Endothelial cell of umbilical vein (primary cell): ENCODE measurements around the gene ETS1. TPM values are rescaled to one million over a fixed set of nuclear protein-coding genes. Genes with fewer than 3 reads are reported as not detected.
A peak's percentile ranks its signal among the peaks of the same experiment; 100 is the strongest.

Experiments used
- BruUV-seq: library from RNA; stranded (reverse); fragments of 400-500 nt; replicated peaks from 2 replicates; lab custom pipeline; 2021; lab: Mats Ljungman, UMichigan
- CTCF ChIA-PET: fragments of 300-600, 350-600 bp; sonication (Branson Sonifier 250); formaldehyde crosslinking; loops from one replicate; lab custom pipeline; 2021; ENCODE audit warnings: antibody characterized with exemption, inconsistent platforms; lab: Charles Lee
- POLR2A ChIA-PET: fragments of 300-600, 350-600 bp; sonication (Branson Sonifier 250); formaldehyde crosslinking; loops from one replicate; lab custom pipeline; 2021; ENCODE audit warnings: antibody characterized with exemption, inconsistent platforms; lab: Charles Lee
- DNase-seq: peaks from one replicate; pipeline ENCODE4 v3.0.0-alpha.2; 2011; ENCODE audit warnings: low read depth, low spot score
- FAIRE-seq: peaks from 2 replicates; lab custom pipeline; 2011; peaks lifted over from hg19 to GRCh38; lab: Jason Lieb, UNC
- H2AFZ ChIP-seq: 2 replicates; pipeline ENCODE4 v1.6.0; 2012; ENCODE audit warnings: low read depth, low read length, control low read depth, inconsistent platforms
- H3K27ac ChIP-seq: 2 replicates; pipeline ENCODE4 v1.5.1; 2011; ENCODE audit warnings: low read depth, mild to moderate bottlenecking, control low read depth, low read length, moderate library complexity; ENCODE audit not compliant: insufficient read depth
- H3K27me3 ChIP-seq, 2 experiments: 2 replicates each; pipeline versions ENCODE4 v1.6.0 to v1.6.1; 2011; ENCODE audit warnings: low read length in 2 of 2, mixed read lengths in 1 of 2; ENCODE audit not compliant: control insufficient read depth in 2 of 2, insufficient read depth in 2 of 2
- H3K36me3 ChIP-seq, 2 experiments: 2 replicates in 1 of 2; 3 replicates in 1 of 2; pipeline ENCODE4 v1.5.1; 2011; ENCODE audit warnings: low read length in 2 of 2, mild to moderate bottlenecking in 1 of 2, moderate library complexity in 1 of 2; ENCODE audit not compliant: control insufficient read depth in 2 of 2, insufficient read depth in 2 of 2; ENCODE audit errors: extremely low read depth in 1 of 2
- H3K4me1 ChIP-seq: 3 replicates; pipeline ENCODE4 v1.5.1; 2011; ENCODE audit warnings: mild to moderate bottlenecking, low read length; ENCODE audit not compliant: control insufficient read depth, insufficient read depth; ENCODE audit errors: extremely low read depth
- H3K4me2 ChIP-seq: 2 replicates; pipeline ENCODE4 v1.6.1; 2011; ENCODE audit warnings: low read length, control low read depth, mixed read lengths; ENCODE audit not compliant: insufficient read depth
- H3K4me3 ChIP-seq, 3 experiments: fragments of 200-600 bp in 1 of 3; sonication (generic), shearing (Covaris generic) in 1 of 3; replicated peaks in 1 of 3; 2 replicates each; pipeline ENCODE4 v1.5.1; 2011 to 2016; ENCODE audit warnings: control low read depth in 3 of 3, low read length in 3 of 3, mild to moderate bottlenecking in 2 of 3, inconsistent platforms in 1 of 3, low read depth in 1 of 3, moderate library complexity in 1 of 3; ENCODE audit not compliant: insufficient read depth in 1 of 3
- H3K79me2 ChIP-seq: 2 replicates; pipeline ENCODE4 v1.6.0; 2012; ENCODE audit warnings: low read length, inconsistent platforms; ENCODE audit not compliant: control insufficient read depth, insufficient read depth
- H3K9ac ChIP-seq: replicated peaks from 2 replicates; pipeline ENCODE3; 2011; ENCODE audit warnings: low read length, control low read depth; ENCODE audit not compliant: insufficient read depth; ENCODE audit errors: extremely low read depth
- H3K9me1 ChIP-seq: replicated peaks from 3 replicates; pipeline ENCODE4 v1.6.0; 2011; ENCODE audit warnings: mild to moderate bottlenecking, low read length; ENCODE audit not compliant: control insufficient read depth, insufficient read depth; ENCODE audit errors: extremely low read depth
- H3K9me3 ChIP-seq: replicated peaks from 2 replicates; pipeline ENCODE4 v1.5.1; 2012; ENCODE audit warnings: low read length, inconsistent platforms; ENCODE audit not compliant: control insufficient read depth, insufficient read depth
- H4K20me1 ChIP-seq: replicated peaks from 2 replicates; pipeline ENCODE3; 2011; ENCODE audit warnings: mild to moderate bottlenecking, low read length; ENCODE audit not compliant: control insufficient read depth, insufficient read depth; ENCODE audit errors: extremely low read depth
- EZH2 ChIP-seq: IDR thresholded peaks from 2 replicates; pipeline ENCODE4 v1.6.1; 2012; ENCODE audit warnings: borderline replicate concordance, low read depth, mild to moderate bottlenecking, moderate library complexity, low read length, inconsistent platforms; ENCODE audit not compliant: severe bottlenecking
- FOS ChIP-seq: IDR thresholded peaks from 2 replicates; pipeline ENCODE4 v1.6.1; 2011; ENCODE audit warnings: mild to moderate bottlenecking, low read length, moderate library complexity, borderline replicate concordance; ENCODE audit not compliant: insufficient read depth
- GATA2 ChIP-seq: IDR thresholded peaks from 2 replicates; pipeline ENCODE4 v1.7.0; 2011; ENCODE audit warnings: low read depth, mild to moderate bottlenecking, moderate library complexity, mixed read lengths, low read length; ENCODE audit not compliant: insufficient read length, insufficient read depth
- JUN ChIP-seq: IDR thresholded peaks from 2 replicates; pipeline ENCODE4 v1.6.1; 2011; ENCODE audit warnings: borderline replicate concordance, low read depth; ENCODE audit not compliant: insufficient read length, insufficient read depth
- MYC ChIP-seq: IDR thresholded peaks from one replicate; pipeline ENCODE4 v1.6.1; 2011; ENCODE audit warnings: mild to moderate bottlenecking, low read depth, low read length
- POLR2A ChIP-seq: IDR thresholded peaks from 2 replicates; pipeline ENCODE4 v1.6.1; 2012; ENCODE audit warnings: low read depth, mild to moderate bottlenecking, control low read depth, low read length
- POLR2AphosphoS5 ChIP-seq: IDR thresholded peaks from 2 replicates; pipeline ENCODE4 v1.6.1; 2012; ENCODE audit warnings: low read depth, mild to moderate bottlenecking, control low read depth, low read length, moderate library complexity; ENCODE audit not compliant: insufficient read depth
- dilution Hi-C: fragments of 300-500 bp; cut with MboI; formaldehyde crosslinking; loops from one replicate; pipeline ENCODE4 v1.15.0; 2019; ENCODE audit warnings: low sequenced_read_pairs; ENCODE audit not compliant: extremely low pct_ligation_motif_present
- intact Hi-C: fragments of 100-400 bp; cut with micrococcal nuclease; formaldehyde crosslinking; loops from one replicate; pipeline ENCODE4 v1.10.0; 2022
- polyA plus RNA-seq, 4 experiments: library from polyadenylated mRNA; depleted of rRNA in 3 of 4; stranded (reverse) in 3 of 4; unstranded in 1 of 4; fragments of >200 nt; gene quantifications; 2 replicates each; pipeline versions ENCODE4 v1.2.1 to v1.2.3, GENCODE V29; 2011 to 2012; ENCODE audit warnings: missing spikeins in 1 of 4
- total RNA-seq: library from RNA; stranded (reverse); gene quantifications from 2 replicates; pipeline ENCODE4 v1.2.3, GENCODE V29; 2021
- TF ChIP-seq, protein P1 (sequence below), 2 donors: IDR thresholded peaks; 1 replicate in 1 of 2; 2 replicates in 1 of 2; pipeline ENCODE4 v1.5.1; 2011; ENCODE audit warnings: low read length in 2 of 2, mild to moderate bottlenecking in 2 of 2, moderate library complexity in 2 of 2, control low read depth in 1 of 2, inconsistent platforms in 1 of 2, low read depth in 1 of 2; ENCODE audit not compliant: insufficient read depth in 1 of 2; ENCODE audit errors: extremely low read depth in 1 of 2
- TF ChIP-seq, protein P2 (sequence below): IDR thresholded peaks from 2 replicates; pipeline ENCODE4 v1.6.1; 2011; ENCODE audit not compliant: insufficient read depth, insufficient read length

The ETS1 gene
- total and polyA plus RNA-seq, 2 donors (not counting 3 experiments of a cell fraction or from before 2014, with no cell fraction given) = 34.2 to 115 TPM

DNA sequence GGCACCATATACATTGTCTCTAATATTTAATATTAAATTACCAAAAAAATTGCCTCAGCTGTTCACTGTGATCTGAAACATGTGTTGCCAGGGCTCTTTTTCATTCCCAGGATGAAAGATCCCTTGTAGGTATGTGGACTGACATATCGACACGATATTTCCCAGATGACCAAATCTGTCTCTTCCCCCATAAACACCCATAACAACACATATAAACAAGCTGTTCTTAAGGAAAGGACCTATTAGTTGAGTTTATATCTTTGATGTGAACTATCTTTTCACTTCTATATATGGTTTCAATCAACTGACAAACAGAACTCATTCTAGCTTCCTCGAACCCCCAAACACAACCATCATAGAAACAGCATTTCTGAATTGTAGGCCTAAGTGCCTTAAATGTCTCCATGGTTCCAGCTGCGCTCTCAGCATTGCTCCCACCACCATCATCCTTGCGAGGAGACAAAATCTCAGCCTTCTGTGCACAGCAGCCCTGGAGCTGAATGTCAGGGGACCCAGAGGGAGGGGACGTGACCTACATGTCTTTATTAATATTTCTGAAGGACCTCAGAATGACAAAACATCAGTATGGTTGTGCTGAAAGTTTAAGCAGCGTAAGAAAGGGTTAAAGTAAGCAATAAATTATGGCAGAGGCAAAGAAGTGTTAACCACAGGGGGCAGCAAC is 67.0 kb downstream of the ETS1 start:
- TF ChIP-seq POLR2AphosphoS5 = no peak
- TF ChIP-seq, protein P1, sequence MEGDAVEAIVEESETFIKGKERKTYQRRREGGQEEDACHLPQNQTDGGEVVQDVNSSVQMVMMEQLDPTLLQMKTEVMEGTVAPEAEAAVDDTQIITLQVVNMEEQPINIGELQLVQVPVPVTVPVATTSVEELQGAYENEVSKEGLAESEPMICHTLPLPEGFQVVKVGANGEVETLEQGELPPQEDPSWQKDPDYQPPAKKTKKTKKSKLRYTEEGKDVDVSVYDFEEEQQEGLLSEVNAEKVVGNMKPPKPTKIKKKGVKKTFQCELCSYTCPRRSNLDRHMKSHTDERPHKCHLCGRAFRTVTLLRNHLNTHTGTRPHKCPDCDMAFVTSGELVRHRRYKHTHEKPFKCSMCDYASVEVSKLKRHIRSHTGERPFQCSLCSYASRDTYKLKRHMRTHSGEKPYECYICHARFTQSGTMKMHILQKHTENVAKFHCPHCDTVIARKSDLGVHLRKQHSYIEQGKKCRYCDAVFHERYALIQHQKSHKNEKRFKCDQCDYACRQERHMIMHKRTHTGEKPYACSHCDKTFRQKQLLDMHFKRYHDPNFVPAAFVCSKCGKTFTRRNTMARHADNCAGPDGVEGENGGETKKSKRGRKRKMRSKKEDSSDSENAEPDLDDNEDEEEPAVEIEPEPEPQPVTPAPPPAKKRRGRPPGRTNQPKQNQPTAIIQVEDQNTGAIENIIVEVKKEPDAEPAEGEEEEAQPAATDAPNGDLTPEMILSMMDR (IDR thresholded peaks at IDR 0.05; ENCODE audit: extremely low read depth in 1 of 2, insufficient read depth in 1 of 2, low read depth in 1 of 2, low read length in 2 of 2) = peak in 1 of 2 donors; percentile 8
- FAIRE-seq (no peak), DNase-seq (no peak)
- H3K9me1 ChIP-seq = no peaks in the 10 kb centered on the region
- no peaks in the 10 kb centered on the region for H4K20me1 ChIP-seq
- no peaks in the 10 kb centered on the region for H3K9me3 ChIP-seq
- intact Hi-C loops = loop anchor here (5.0 kb wide), 2 partner anchors 237 to 488 kb away; no protein-coding TSS in a partner anchor
- no peaks in the 10 kb centered on the region for H3K36me3 ChIP-seq
- peak overlapping the region; percentile 97 for H3K4me2 ChIP-seq
- H3K9ac ChIP-seq = peak overlapping the region; percentile 99
- peaks cover 47% of the 10 kb centered on the region for H3K4me1 ChIP-seq
- BruUV-seq = no TSS peak
- ChIA-PET CTCF (interaction anchor here (0.8 to 3.1 kb wide), 8 partner anchors 9 to 363 kb away, joined by 3 to 15 read pairs (median 4); no protein-coding TSS in a partner anchor), POLR2A (no interaction called here)
- peaks cover 66% of the 10 kb centered on the region for H3K79me2 ChIP-seq
- no peaks in the 10 kb centered on the region for H3K27me3 ChIP-seq
- dilution Hi-C loops = no loop called here
- H2AFZ ChIP-seq = no peak overlapping the region
- peak overlapping the region; percentile 68 to 98 (median 97) for H3K4me3 ChIP-seq
- peak overlapping the region; percentile 99 for H3K27ac ChIP-seq

DNA sequence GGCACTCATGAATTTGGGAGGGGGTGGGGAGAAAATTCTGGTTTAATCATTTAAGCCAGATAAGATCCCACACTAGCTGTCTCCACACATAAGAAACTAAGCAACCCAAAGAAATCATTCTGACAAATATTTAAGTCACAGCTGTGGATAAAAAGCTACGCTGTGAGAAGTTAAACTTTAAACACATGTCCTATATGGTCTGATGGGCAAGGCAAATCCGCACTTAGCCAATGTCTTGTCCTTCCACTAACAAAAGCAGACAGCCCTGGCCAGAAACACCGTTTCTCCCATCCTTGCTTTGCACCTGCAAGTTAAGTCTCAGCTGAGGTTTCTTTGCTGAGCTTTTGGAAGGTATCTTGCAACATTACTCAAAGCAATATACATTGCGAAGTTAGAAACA is 68.0 kb downstream of the ETS1 start:
- intact Hi-C loops = loop anchor here (2.0 kb wide), 1 partner anchor 347 kb away; no protein-coding TSS in a partner anchor
- no TSS peak for BruUV-seq
- DNase-seq (no peak), FAIRE-seq (no peak)
- dilution Hi-C loops = no loop called here
- CTCF ChIA-PET = interaction anchor here (0.9 to 3.1 kb wide), 11 partner anchors 8 to 362 kb away, joined by 3 to 15 read pairs (median 5); no protein-coding TSS in a partner anchor
- Histone ChIP-seq H2AFZ (no peak overlapping the region), H3K27me3 (no peaks in the 10 kb centered on the region), H3K9ac (no peak overlapping the region), H3K36me3 (no peaks in the 10 kb centered on the region), H4K20me1 (no peaks in the 10 kb centered on the region), H3K4me1 (peaks cover 51% of the 10 kb centered on the region), H3K9me3 (no peaks in the 10 kb centered on the region), H3K27ac (no peak overlapping the region), H3K4me3 (peak overlapping the region in 2 of 3 experiments; percentile 5 to 98), H3K4me2 (peak overlapping the region; percentile 97), H3K79me2 (peaks cover 76% of the 10 kb centered on the region), H3K9me1 (no peaks in the 10 kb centered on the region)
- POLR2A ChIA-PET = interaction anchor here (0.8 to 0.9 kb wide), 2 partner anchors 10 to 174 kb away, joined by 3 to 4 read pairs; partner anchors contain the start of gene FLI1
- TF ChIP-seq MYC = no peak
- no peak for TF ChIP-seq POLR2AphosphoS5
- no peak for TF ChIP-seq POLR2A
- no peak for TF ChIP-seq JUN
- TF ChIP-seq, protein P1 (IDR thresholded peaks at IDR 0.05; ENCODE audit: extremely low read depth in 1 of 2, insufficient read depth in 1 of 2, low read depth in 1 of 2, low read length in 2 of 2) = no peak
- TF ChIP-seq FOS = no peak
- no peak for TF ChIP-seq EZH2
- TF ChIP-seq, protein P2, sequence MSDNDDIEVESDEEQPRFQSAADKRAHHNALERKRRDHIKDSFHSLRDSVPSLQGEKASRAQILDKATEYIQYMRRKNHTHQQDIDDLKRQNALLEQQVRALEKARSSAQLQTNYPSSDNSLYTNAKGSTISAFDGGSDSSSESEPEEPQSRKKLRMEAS = no peak
- TF ChIP-seq GATA2 = no peak
